ENCODE results near the gene OPRPN.

DNA sequence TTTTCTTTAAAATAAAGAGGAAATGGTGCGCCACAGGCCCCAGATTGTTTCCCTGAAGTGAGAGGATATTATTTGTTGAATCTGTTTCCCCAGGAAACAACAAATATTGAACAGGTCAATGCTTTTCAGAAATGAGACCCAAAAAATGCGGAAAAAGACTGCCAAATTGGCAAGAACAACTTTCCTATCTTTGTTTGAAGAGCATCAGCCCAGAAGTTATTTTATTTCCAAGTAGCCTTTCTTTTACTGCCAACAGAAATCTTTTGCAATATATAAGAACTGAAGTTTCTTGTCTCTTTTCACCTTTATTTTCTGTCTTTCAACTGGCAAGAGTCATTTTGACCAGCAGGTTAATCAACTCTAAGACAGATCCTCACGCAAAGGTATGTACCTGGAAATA lies 37.3 kb upstream of the OPRPN start, which contains the start of gene SMR3A:
- TF ChIP-seq, protein P1, sequence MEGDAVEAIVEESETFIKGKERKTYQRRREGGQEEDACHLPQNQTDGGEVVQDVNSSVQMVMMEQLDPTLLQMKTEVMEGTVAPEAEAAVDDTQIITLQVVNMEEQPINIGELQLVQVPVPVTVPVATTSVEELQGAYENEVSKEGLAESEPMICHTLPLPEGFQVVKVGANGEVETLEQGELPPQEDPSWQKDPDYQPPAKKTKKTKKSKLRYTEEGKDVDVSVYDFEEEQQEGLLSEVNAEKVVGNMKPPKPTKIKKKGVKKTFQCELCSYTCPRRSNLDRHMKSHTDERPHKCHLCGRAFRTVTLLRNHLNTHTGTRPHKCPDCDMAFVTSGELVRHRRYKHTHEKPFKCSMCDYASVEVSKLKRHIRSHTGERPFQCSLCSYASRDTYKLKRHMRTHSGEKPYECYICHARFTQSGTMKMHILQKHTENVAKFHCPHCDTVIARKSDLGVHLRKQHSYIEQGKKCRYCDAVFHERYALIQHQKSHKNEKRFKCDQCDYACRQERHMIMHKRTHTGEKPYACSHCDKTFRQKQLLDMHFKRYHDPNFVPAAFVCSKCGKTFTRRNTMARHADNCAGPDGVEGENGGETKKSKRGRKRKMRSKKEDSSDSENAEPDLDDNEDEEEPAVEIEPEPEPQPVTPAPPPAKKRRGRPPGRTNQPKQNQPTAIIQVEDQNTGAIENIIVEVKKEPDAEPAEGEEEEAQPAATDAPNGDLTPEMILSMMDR (IDR thresholded peaks at IDR 0.05; ENCODE audit: insufficient read depth, low read length, poor library complexity, severe bottlenecking) = no peak
- TF ChIP-seq EZH2phosphoT487 (conservative IDR thresholded peaks at IDR 0.05; ENCODE audit: low read length) = no peak
